MCF 10A (cell line): ENCODE data around the gene VWA7. TPM values are rescaled to one million over a fixed set of nuclear protein-coding genes. Genes with fewer than 3 reads are reported as not detected.

ENCODE experiments used
- BruUV-seq: library from RNA; stranded (reverse); fragments of 400-500 nt; replicated peaks from 2 replicates; lab custom pipeline; 2021; lab: Mats Ljungman, UMichigan
- CTCF ChIA-PET: fragments of 300-600 bp; sonication (Branson Sonifier 250); formaldehyde crosslinking; extraction: SDS; loops from one replicate; lab custom pipeline; 2021; ENCODE audit warnings: antibody characterized with exemption, inconsistent platforms; lab: Yijun Ruan, JAX
- POLR2A ChIA-PET: fragments of 300-600, 350-650 bp; sonication (Branson Sonifier 250); formaldehyde crosslinking; extraction: SDS; loops from one replicate; lab custom pipeline; 2020; ENCODE audit warnings: antibody characterized with exemption, inconsistent platforms; lab: Yijun Ruan, JAX
- DNase-seq: peaks from one replicate; pipeline ENCODE4 v3.0.0-alpha.2; 2018; ENCODE audit not compliant: unreplicated experiment
- H3K27ac Mint-ChIP-seq: one replicate; pipeline ENCODE4 v1.8.0; 2022; ENCODE audit warnings: mild to moderate bottlenecking, low read depth, mixed read lengths; ENCODE audit not compliant: unreplicated experiment
- H3K27me3 Mint-ChIP-seq: one replicate; pipeline ENCODE4 v1.8.0; 2022; ENCODE audit warnings: mixed read lengths; ENCODE audit not compliant: insufficient read depth, unreplicated experiment
- H3K36me3 Mint-ChIP-seq: one replicate; pipeline ENCODE4 v1.8.0; 2022; ENCODE audit warnings: mild to moderate bottlenecking, moderate library complexity, mixed read lengths; ENCODE audit not compliant: insufficient read depth, unreplicated experiment
- H3K4me1 Mint-ChIP-seq: one replicate; pipeline ENCODE4 v1.8.0; 2022; ENCODE audit warnings: mixed read lengths; ENCODE audit not compliant: insufficient read depth, unreplicated experiment
- H3K4me3 Mint-ChIP-seq: one replicate; pipeline ENCODE4 v1.8.0; 2022; ENCODE audit warnings: mild to moderate bottlenecking, moderate library complexity, mixed read lengths; ENCODE audit not compliant: unreplicated experiment
- H3K9me3 Mint-ChIP-seq: one replicate; pipeline ENCODE4 v1.8.0; 2022; ENCODE audit warnings: mixed read lengths; ENCODE audit not compliant: unreplicated experiment
- intact Hi-C: fragments of 100-400 bp; cut with micrococcal nuclease; formaldehyde crosslinking; loops from 2 replicates; pipeline ENCODE4 v1.14.1; 2022
- total RNA-seq: library from RNA; stranded (reverse); gene quantifications from 2 replicates; pipeline ENCODE4 v1.2.3, GENCODE V29; 2022
- TF ChIP-seq, protein P1 (sequence below): fragments of 200-600 bp; IDR thresholded peaks from one replicate; pipeline ENCODE4 v1.8.0; 2022; ENCODE audit warnings: antibody characterized with exemption, mild to moderate bottlenecking; ENCODE audit not compliant: unreplicated experiment

Gene VWA7
- total RNA-seq, 1 experiment from 2014 or later, result 2.0 TPM

- H3K27me3 Mint-ChIP-seq, result no peaks in the 10 kb centered on the region
- H3K9me3 Mint-ChIP-seq, result no peaks in the 10 kb centered on the region
- CTCF ChIA-PET, result interaction anchor here (1.0 kb wide), 1 partner anchor 42 kb away, joined by 4 read pairs; no protein-coding TSS in a partner anchor
- intact Hi-C loops, result no loop called here
- peak overlapping the region; percentile 82 for H3K27ac Mint-ChIP-seq
- H3K36me3 Mint-ChIP-seq, result peaks cover 10% of the 10 kb centered on the region
- POLR2A ChIA-PET, result interaction anchor here (0.6 to 1.6 kb wide), 6 partner anchors 8 to 439 kb away, joined by 3 to 8 read pairs (median 3); partner anchors contain the start of gene MSH5
- H3K4me1 Mint-ChIP-seq, result peaks cover 10% of the 10 kb centered on the region
- BruUV-seq, result no TSS peak
- no peak for DNase-seq
- TF ChIP-seq, protein P1, sequence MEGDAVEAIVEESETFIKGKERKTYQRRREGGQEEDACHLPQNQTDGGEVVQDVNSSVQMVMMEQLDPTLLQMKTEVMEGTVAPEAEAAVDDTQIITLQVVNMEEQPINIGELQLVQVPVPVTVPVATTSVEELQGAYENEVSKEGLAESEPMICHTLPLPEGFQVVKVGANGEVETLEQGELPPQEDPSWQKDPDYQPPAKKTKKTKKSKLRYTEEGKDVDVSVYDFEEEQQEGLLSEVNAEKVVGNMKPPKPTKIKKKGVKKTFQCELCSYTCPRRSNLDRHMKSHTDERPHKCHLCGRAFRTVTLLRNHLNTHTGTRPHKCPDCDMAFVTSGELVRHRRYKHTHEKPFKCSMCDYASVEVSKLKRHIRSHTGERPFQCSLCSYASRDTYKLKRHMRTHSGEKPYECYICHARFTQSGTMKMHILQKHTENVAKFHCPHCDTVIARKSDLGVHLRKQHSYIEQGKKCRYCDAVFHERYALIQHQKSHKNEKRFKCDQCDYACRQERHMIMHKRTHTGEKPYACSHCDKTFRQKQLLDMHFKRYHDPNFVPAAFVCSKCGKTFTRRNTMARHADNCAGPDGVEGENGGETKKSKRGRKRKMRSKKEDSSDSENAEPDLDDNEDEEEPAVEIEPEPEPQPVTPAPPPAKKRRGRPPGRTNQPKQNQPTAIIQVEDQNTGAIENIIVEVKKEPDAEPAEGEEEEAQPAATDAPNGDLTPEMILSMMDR, result no peak
- no peak overlapping the region for H3K4me3 Mint-ChIP-seq
These were observed 27.7 kb downstream of the VWA7 start for GRCh38 chr6:31749301-31750036.

GRCh38 chr6:31744422-31744821 is 32.7 kb downstream of the VWA7 start:
- no peak for DNase-seq
- H3K9me3 Mint-ChIP-seq, result no peaks in the 10 kb centered on the region
- H3K27ac Mint-ChIP-seq, result no peak overlapping the region
- intact Hi-C loops, result no loop called here
- POLR2A ChIA-PET, result no interaction called here
- BruUV-seq, result no TSS peak
- CTCF ChIA-PET, result no interaction called here
- TF ChIP-seq, protein P1, result no peak
- peaks cover 11% of the 10 kb centered on the region for H3K4me1 Mint-ChIP-seq
- H3K4me3 Mint-ChIP-seq, result no peak overlapping the region
- peaks cover 10% of the 10 kb centered on the region for H3K36me3 Mint-ChIP-seq
- no peaks in the 10 kb centered on the region for H3K27me3 Mint-ChIP-seq

- intact Hi-C loops, result no loop called here
- Mint-ChIP-seq H3K36me3 (peaks cover 7% of the 10 kb centered on the region), H3K27ac (no peak overlapping the region), H3K27me3 (no peaks in the 10 kb centered on the region), H3K9me3 (no peaks in the 10 kb centered on the region), H3K4me3 (no peak overlapping the region), H3K4me1 (peaks cover 27% of the 10 kb centered on the region)
- ChIA-PET POLR2A (no interaction called here), CTCF (no interaction called here)
- DNase-seq, result no peak
- BruUV-seq, result no TSS peak
- TF ChIP-seq, protein P1, result no peak
These were observed 34.2 kb downstream of the VWA7 start for GRCh38 chr6:31742894-31743293.

DNA sequence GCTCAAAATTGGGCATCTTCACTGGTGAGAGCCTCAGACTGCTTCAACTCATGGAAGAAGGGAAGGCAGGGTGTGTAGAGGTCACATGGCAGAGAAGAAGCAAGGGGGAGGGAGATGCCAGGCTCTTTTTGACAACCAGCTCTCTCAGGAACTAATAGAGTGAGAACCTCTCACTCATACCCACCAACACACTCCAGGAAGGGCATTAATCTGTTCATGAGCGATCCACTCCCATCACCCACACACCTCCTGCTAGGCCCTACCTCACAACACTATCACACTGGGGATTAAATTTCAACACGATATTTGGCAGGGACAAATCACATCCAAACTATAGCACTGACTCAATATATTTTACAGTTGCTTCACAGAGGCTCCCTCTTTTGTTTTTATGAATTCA is 35.3 kb downstream of the VWA7 start:
- POLR2A ChIA-PET, result interaction anchor here (0.7 to 1.7 kb wide), 4 partner anchors 9 to 81 kb away, joined by 3 to 6 read pairs (median 4); no protein-coding TSS in a partner anchor
- CTCF ChIA-PET, result interaction anchor here (0.7 to 1.2 kb wide), 2 partner anchors 50 to 307 kb away, joined by 4 read pairs; no protein-coding TSS in a partner anchor

More for the DNA sequence above, 35.3 kb downstream of the VWA7 start:
- no TSS peak for BruUV-seq
- intact Hi-C loops, result no loop called here
- H3K4me1 Mint-ChIP-seq, result peaks cover 35% of the 10 kb centered on the region
- peaks cover 4% of the 10 kb centered on the region for H3K36me3 Mint-ChIP-seq
- peak overlapping the region; percentile 9 for H3K4me3 Mint-ChIP-seq
- H3K27me3 Mint-ChIP-seq, result no peaks in the 10 kb centered on the region
- DNase-seq, result no peak
- TF ChIP-seq, protein P1, result no peak
- no peak overlapping the region for H3K27ac Mint-ChIP-seq
- no peaks in the 10 kb centered on the region for H3K9me3 Mint-ChIP-seq
